IMR-90 (cell line): ENCODE data around the gene CETN1. TPM values are rescaled to one million over a fixed set of nuclear protein-coding genes. Genes with fewer than 3 reads are reported as not detected.

ENCODE experiments used
- ATAC-seq: fragments of 200-7000 bp; cut with Tn5 transposase; 2 replicates; pipeline ENCODE4 v1.9.1; 2020; ENCODE audit warnings: low read depth, mild to moderate bottlenecking, moderate library complexity
- BruUV-seq: library from RNA; stranded (reverse); fragments of 400-500 nt; replicated peaks from 2 replicates; lab custom pipeline; 2021; lab: Mats Ljungman, UMichigan
- CTCF ChIA-PET: fragments of 300-600 bp; formaldehyde crosslinking; extraction: SDS; loops from one replicate; lab custom pipeline; 2021; ENCODE audit warnings: antibody characterized with exemption; lab: Yijun Ruan, JAX
- POLR2A ChIA-PET: fragments of 300-600 bp; sonication (Branson Sonifier 250); formaldehyde crosslinking; loops from one replicate; lab custom pipeline; 2022; ENCODE audit warnings: antibody characterized with exemption; ENCODE audit not compliant: unreplicated experiment; lab: Charles Lee
- DNase-seq: peaks from one replicate; pipeline ENCODE4 v3.0.0; 2013
- H2AFZ ChIP-seq: replicated peaks from 2 replicates; pipeline ENCODE3; 2013; ENCODE audit warnings: low read length, mild to moderate bottlenecking; ENCODE audit not compliant: poor library complexity
- H2AK5ac ChIP-seq: 2 replicates; pipeline ENCODE4 v1.6.1; 2013; ENCODE audit warnings: low read depth, low read length, inconsistent platforms
- H2AK9ac ChIP-seq: replicated peaks from 2 replicates; pipeline ENCODE3; 2013; ENCODE audit warnings: mild to moderate bottlenecking, low read depth, low read length, moderate library complexity; ENCODE audit not compliant: poor library complexity
- H2BK120ac ChIP-seq: 2 replicates; pipeline ENCODE4 v1.6.1; 2013; ENCODE audit warnings: low read depth, low read length, inconsistent platforms
- H2BK15ac ChIP-seq: 3 replicates; pipeline ENCODE4 v1.6.1; 2013; ENCODE audit warnings: low read depth, low read length, inconsistent platforms
- H2BK20ac ChIP-seq: 2 replicates; pipeline ENCODE4 v1.6.1; 2013; ENCODE audit warnings: low read depth, mild to moderate bottlenecking, inconsistent platforms, low read length, moderate library complexity
- H2BK5ac ChIP-seq: 2 replicates; pipeline ENCODE4 v1.6.1; 2013; ENCODE audit warnings: mild to moderate bottlenecking, low read depth, low read length, inconsistent platforms; ENCODE audit not compliant: poor library complexity, severe bottlenecking
- H3K14ac ChIP-seq: replicated peaks from 2 replicates; pipeline ENCODE4 v1.6.1; 2013; ENCODE audit warnings: low read depth, low read length, inconsistent platforms
- H3K18ac ChIP-seq: 2 replicates; pipeline ENCODE4 v1.6.1; 2013; ENCODE audit warnings: low read depth, low read length, control low read depth
- H3K23ac ChIP-seq: 2 replicates; pipeline ENCODE4 v1.6.1; 2013; ENCODE audit warnings: low read depth, low read length, inconsistent platforms
- H3K27ac ChIP-seq: 2 replicates; pipeline ENCODE4 v1.5.1; 2013; ENCODE audit warnings: mild to moderate bottlenecking, control low read depth, low read length; ENCODE audit not compliant: insufficient read depth
- H3K27me3 ChIP-seq: 2 replicates; pipeline ENCODE4 v1.6.1; 2013; ENCODE audit warnings: low read length; ENCODE audit not compliant: control insufficient read depth, insufficient read depth
- H3K36me3 ChIP-seq: 2 replicates; pipeline ENCODE4 v1.6.1; 2013; ENCODE audit warnings: low read length, mixed read lengths; ENCODE audit not compliant: control insufficient read depth, insufficient read depth
- H3K4ac ChIP-seq: 2 replicates; pipeline ENCODE4 v1.6.1; 2013; ENCODE audit warnings: low read depth, low read length, inconsistent platforms
- H3K4me1 ChIP-seq: 2 replicates; pipeline ENCODE4 v1.6.1; 2013; ENCODE audit warnings: low read length, mixed read lengths; ENCODE audit not compliant: control insufficient read depth, insufficient read depth
- H3K4me2 ChIP-seq: 2 replicates; pipeline ENCODE4 v1.6.1; 2013; ENCODE audit warnings: low read depth, mild to moderate bottlenecking, control low read depth, low read length, moderate library complexity
- H3K4me3 ChIP-seq: 2 replicates; pipeline ENCODE4 v1.5.1; 2013; ENCODE audit warnings: low read depth, mild to moderate bottlenecking, control low read depth, low read length, moderate library complexity; ENCODE audit not compliant: insufficient read depth
- H3K56ac ChIP-seq: 2 replicates; pipeline ENCODE4 v1.6.1; 2013; ENCODE audit warnings: low read length, inconsistent platforms; ENCODE audit not compliant: insufficient read depth; ENCODE audit errors: extremely low read depth
- H3K79me1 ChIP-seq, 2 experiments: 2 replicates each; pipeline ENCODE4 v1.6.1; 2013; ENCODE audit warnings: low read length in 2 of 2, inconsistent platforms in 1 of 2, low read depth in 1 of 2
- H3K9ac ChIP-seq: 2 replicates; pipeline ENCODE4 v1.6.1; 2013; ENCODE audit warnings: low read depth, low read length, control low read depth
- H3K9me1 ChIP-seq: 2 replicates; pipeline ENCODE4 v1.6.1; 2013; ENCODE audit warnings: low read length, inconsistent platforms; ENCODE audit not compliant: insufficient read depth
- H3K9me3 ChIP-seq: 2 replicates; pipeline ENCODE4 v1.6.1; 2013; ENCODE audit warnings: low read length; ENCODE audit not compliant: control insufficient read depth, insufficient read depth
- H4K20me1 ChIP-seq: 2 replicates; pipeline ENCODE4 v1.6.1; 2013; ENCODE audit warnings: low read length, inconsistent platforms; ENCODE audit not compliant: insufficient read depth
- H4K5ac ChIP-seq: 2 replicates; pipeline ENCODE4 v1.6.1; 2013; ENCODE audit warnings: mild to moderate bottlenecking, low read depth, low read length, control low read depth
- H4K8ac ChIP-seq, 2 experiments: 2 replicates each; pipeline ENCODE4 v1.6.1; 2013; ENCODE audit warnings: low read depth in 2 of 2, low read length in 2 of 2, control low read depth in 1 of 2, inconsistent platforms in 1 of 2
- H4K91ac ChIP-seq: 2 replicates; pipeline ENCODE4 v1.6.1; 2013; ENCODE audit warnings: low read depth, low read length, inconsistent platforms; ENCODE audit not compliant: insufficient read depth
- BHLHE40 ChIP-seq: fragments of 150-350 bp; IDR thresholded peaks from 2 replicates; pipeline ENCODE4 v1.6.1; 2016; ENCODE audit warnings: mild to moderate bottlenecking, low read depth, low read length
- CEBPB ChIP-seq: IDR thresholded peaks from 2 replicates; pipeline ENCODE4 v1.6.1; 2012; ENCODE audit warnings: low read depth, low read length, improper control_type of control experiment
- CTCF ChIP-seq: conservative IDR thresholded peaks from 2 replicates; pipeline ENCODE4 v1.5.1; 2012; ENCODE audit warnings: mild to moderate bottlenecking, low read depth, low read length, improper control_type of control experiment
- ELK1 ChIP-seq: fragments of 150-350 bp; IDR thresholded peaks from 2 replicates; pipeline ENCODE4 v1.6.1; 2016; ENCODE audit warnings: low read depth, mild to moderate bottlenecking, low read length, moderate library complexity, borderline replicate concordance
- FOS ChIP-seq: fragments of 150-350 bp; IDR thresholded peaks from 2 replicates; pipeline ENCODE4 v1.6.1; 2016; ENCODE audit warnings: low read depth, low read length
- MAZ ChIP-seq: IDR thresholded peaks from 2 replicates; pipeline ENCODE4 v1.6.1; 2012; ENCODE audit warnings: low read depth, mild to moderate bottlenecking, low read length, improper control_type of control experiment, moderate library complexity, borderline replicate concordance
- MXI1 ChIP-seq: IDR thresholded peaks from 2 replicates; pipeline ENCODE4 v1.6.1; 2012; ENCODE audit warnings: low read depth, mild to moderate bottlenecking, low read length, moderate library complexity, borderline replicate concordance
- NFE2L2 ChIP-seq: fragments of 150-350 bp; IDR thresholded peaks from 2 replicates; pipeline ENCODE4 v1.6.1; 2016; ENCODE audit warnings: low read depth, mild to moderate bottlenecking, low read length
- POLR2A ChIP-seq: IDR thresholded peaks from 2 replicates; pipeline ENCODE4 v1.6.1; 2012; ENCODE audit warnings: mild to moderate bottlenecking, low read depth, low read length
- RAD21 ChIP-seq: IDR thresholded peaks from 2 replicates; pipeline ENCODE4 v1.6.1; 2012; ENCODE audit warnings: low read length, improper control_type of control experiment
- RCOR1 ChIP-seq: IDR thresholded peaks from 2 replicates; pipeline ENCODE4 v1.6.1; 2012; ENCODE audit warnings: mild to moderate bottlenecking, low read length, improper control_type of control experiment; ENCODE audit not compliant: insufficient replicate concordance
- RFX5 ChIP-seq: IDR thresholded peaks from 2 replicates; pipeline ENCODE4 v1.8.0; 2012; ENCODE audit warnings: low read depth, mild to moderate bottlenecking, low read length, moderate library complexity
- USF2 ChIP-seq: fragments of 150-350 bp; IDR thresholded peaks from 2 replicates; pipeline ENCODE4 v1.6.1; 2017; ENCODE audit warnings: mild to moderate bottlenecking, antibody characterized with exemption, low read length, low read depth
- WGBS, 2 experiments: methylation state at CpG; one replicate each; pipeline versions ENCODE4 v1.1.5 to v1.1.7; 2013; ENCODE audit warnings: missing lambda C conversion rate in 2 of 2; ENCODE audit not compliant: insufficient read length in 1 of 2; ENCODE audit errors: extremely low coverage in 2 of 2; 5-methylcytosine and 5-hydroxymethylcytosine counted together
- dilution Hi-C: fragments of 300-500 bp; cut with HindIII; formaldehyde crosslinking; loops from one replicate; pipeline ENCODE4 v1.14.3; 2018; ENCODE audit warnings: low sequenced_read_pairs; ENCODE audit not compliant: unreplicated experiment
- in situ Hi-C: fragments of 300-500 bp; cut with MboI; formaldehyde crosslinking; loops from 3 replicates; pipeline ENCODE4 v1.14.3; 2019; ENCODE audit warnings: low sequenced_read_pairs, inconsistent platforms, mixed read lengths
- intact Hi-C: fragments of 100-400 bp; cut with micrococcal nuclease; formaldehyde crosslinking; loops from 2 replicates; pipeline ENCODE4 v1.10.0; 2022
- polyA plus RNA-seq, 3 experiments: library from polyadenylated mRNA; depleted of rRNA; stranded (reverse); fragments of >200 nt; gene quantifications; 2 replicates each; pipeline ENCODE4 v1.2.3, GENCODE V29; 2012; ENCODE audit warnings: low replicate concordance in 1 of 3
- total RNA-seq: library from RNA; depleted of rRNA; stranded (reverse); fragments of >200 nt; gene quantifications from 2 replicates; pipeline ENCODE4 v1.2.3, GENCODE V29; 2012

Gene CETN1
- total and polyA plus RNA-seq, 2 of the 4 experiments (the other 2 are of a cell fraction) = not detected

GRCh38 chr18:568731-569130 is 11.4 kb upstream of the CETN1 start:
- Histone ChIP-seq H3K4me1 (no peaks in the 10 kb centered on the region), H3K9me3 (no peaks in the 10 kb centered on the region), H3K56ac (no peak overlapping the region), H3K14ac (no peak overlapping the region), H3K27me3 (peaks cover 39% of the 10 kb centered on the region), H4K5ac (no peak overlapping the region), H3K4me3 (no peak overlapping the region), H2BK5ac (no peak overlapping the region), H3K4ac (no peak overlapping the region), H4K91ac (no peak overlapping the region), H3K9ac (no peak overlapping the region), H4K8ac (no peak overlapping the region), H2BK20ac (no peak overlapping the region), H2AK9ac (no peak overlapping the region), H2BK15ac (no peak overlapping the region), H3K18ac (no peak overlapping the region), H3K9me1 (no peaks in the 10 kb centered on the region), H2BK120ac (no peak overlapping the region), H3K79me1 (no peaks in the 10 kb centered on the region), H3K27ac (no peak overlapping the region), H2AFZ (no peak overlapping the region), H3K36me3 (no peaks in the 10 kb centered on the region), H3K4me2 (no peak overlapping the region), H4K20me1 (no peaks in the 10 kb centered on the region), H3K23ac (no peak overlapping the region), H2AK5ac (no peak overlapping the region)
- no peak for TF ChIP-seq RAD21
- TF ChIP-seq MAZ = no peak
- TF ChIP-seq ELK1 = no peak
- TF ChIP-seq MXI1 = no peak
- TF ChIP-seq NFE2L2 = no peak
- no peak for TF ChIP-seq USF2
- no peak for TF ChIP-seq RFX5
- TF ChIP-seq POLR2A = no peak
- no peak for TF ChIP-seq FOS
- TF ChIP-seq BHLHE40 = no peak
- TF ChIP-seq CTCF = no peak
- no peak for TF ChIP-seq RCOR1
- TF ChIP-seq CEBPB = no peak
- intact Hi-C loops = no loop called here
- no TSS peak for BruUV-seq
- dilution Hi-C loops = no loop called here
- ATAC-seq = no peak
- DNase-seq = no peak
- POLR2A ChIA-PET = no interaction called here
- CTCF ChIA-PET = no interaction called here
- no CpG with 5 or more reads among the region's 3 CpGs for WGBS, 2 experiments
- in situ Hi-C loops = no loop called here
